H1 (cell line): ENCODE data around the gene IRF8. TPM values are rescaled to one million over a fixed set of nuclear protein-coding genes. Genes with fewer than 3 reads are reported as not detected.

ENCODE experiments used
- CTCF ChIA-PET: fragments of 300-600 bp; sonication (Branson Sonifier 250); formaldehyde crosslinking; loops from one replicate; lab custom pipeline; 2021; ENCODE audit not compliant: partially characterized antibody; lab: Charles Lee
- POLR2A ChIA-PET: fragments of 300-600 bp; sonication (Branson Sonifier 250); formaldehyde crosslinking; loops from one replicate; lab custom pipeline; 2021; ENCODE audit warnings: inconsistent platforms; ENCODE audit not compliant: partially characterized antibody; lab: Charles Lee
- DNase-seq, 2 experiments: peaks; one replicate each; pipeline versions ENCODE4 v3.0.0 to v3.0.0-alpha.2; 2010 to 2022; ENCODE audit warnings: low spot score in 2 of 2, low read depth in 1 of 2, mixed read lengths in 1 of 2
- FAIRE-seq: peaks from 2 replicates; lab custom pipeline; 2011; peaks lifted over from hg19 to GRCh38; lab: Jason Lieb, UNC
- H2AFZ ChIP-seq: 2 replicates; pipeline ENCODE4 v1.8.1; 2012; ENCODE audit warnings: low read length, inconsistent platforms
- H2AK5ac ChIP-seq: 2 replicates; pipeline ENCODE4 v1.6.1; 2013; ENCODE audit warnings: low read depth, low read length
- H2BK120ac ChIP-seq: replicated peaks from 2 replicates; pipeline ENCODE3; 2013; ENCODE audit warnings: low read depth, low read length, inconsistent platforms
- H2BK12ac ChIP-seq: 2 replicates; pipeline ENCODE4 v1.6.1; 2013; ENCODE audit warnings: low read depth, low read length
- H2BK15ac ChIP-seq: 2 replicates; pipeline ENCODE4 v1.6.1; 2013; ENCODE audit warnings: low read length
- H2BK20ac ChIP-seq: 2 replicates; pipeline ENCODE4 v1.6.1; 2013; ENCODE audit warnings: low read length
- H2BK5ac ChIP-seq: 2 replicates; pipeline ENCODE4 v1.6.1; 2013; ENCODE audit warnings: low read depth, low read length
- H3K14ac ChIP-seq: 2 replicates; pipeline ENCODE4 v1.6.1; 2013; ENCODE audit warnings: inconsistent platforms; ENCODE audit not compliant: insufficient read length
- H3K18ac ChIP-seq: 2 replicates; pipeline ENCODE4 v1.6.1; 2013; ENCODE audit warnings: low read length; ENCODE audit errors: extremely low read depth
- H3K23ac ChIP-seq: 2 replicates; pipeline ENCODE4 v1.6.1; 2013; ENCODE audit warnings: inconsistent platforms; ENCODE audit not compliant: insufficient read length
- H3K23me2 ChIP-seq: 2 replicates; pipeline ENCODE4 v1.6.1; 2013; ENCODE audit warnings: low read depth, low read length
- H3K27ac ChIP-seq: 2 replicates; pipeline ENCODE4 v1.6.1; 2011; ENCODE audit warnings: low read depth, low read length, inconsistent platforms
- H3K27me3 ChIP-seq, 4 experiments: replicated peaks in 1 of 4; 1 replicate in 1 of 4; 2 replicates in 3 of 4; pipeline versions ENCODE4 v1.6.1 to v1.8.1; 2011 to 2013; ENCODE audit warnings: low read length in 3 of 4, mild to moderate bottlenecking in 3 of 4, inconsistent platforms in 2 of 4, mixed read lengths in 2 of 4, moderate library complexity in 1 of 4; ENCODE audit not compliant: control insufficient read depth in 3 of 4, insufficient read depth in 3 of 4; ENCODE audit errors: extremely low read depth in 1 of 4
- H3K36me3 ChIP-seq, 4 experiments: 2 replicates each; pipeline versions ENCODE4 v1.6.1 to v1.8.1; 2011 to 2013; ENCODE audit warnings: mild to moderate bottlenecking in 4 of 4, low read length in 3 of 4, moderate library complexity in 2 of 4, control low read depth in 1 of 4, inconsistent platforms in 1 of 4; ENCODE audit not compliant: insufficient read depth in 4 of 4, control insufficient read depth in 2 of 4
- H3K4ac ChIP-seq: replicated peaks from 2 replicates; pipeline ENCODE3; 2013; ENCODE audit warnings: low read length, low read depth, mixed read lengths, inconsistent platforms; ENCODE audit not compliant: insufficient read length
- H3K4me1 ChIP-seq, 4 experiments: replicated peaks in 1 of 4; 1 replicate in 1 of 4; 2 replicates in 3 of 4; pipeline versions ENCODE4 v1.6.1 to v1.8.1; 2011 to 2013; ENCODE audit warnings: low read length in 3 of 4, inconsistent platforms in 2 of 4, mixed read lengths in 1 of 4; ENCODE audit not compliant: insufficient read depth in 4 of 4, control insufficient read depth in 3 of 4
- H3K4me2 ChIP-seq, 2 experiments: 2 replicates each; pipeline versions ENCODE4 v1.6.1 to v1.8.1; 2011 to 2013; ENCODE audit warnings: low read depth in 2 of 2, low read length in 2 of 2, control low read depth in 1 of 2, inconsistent platforms in 1 of 2, mild to moderate bottlenecking in 1 of 2; ENCODE audit not compliant: insufficient read depth in 1 of 2
- H3K4me3 ChIP-seq, 4 experiments: fragments of 200-600, 300-600 bp in 1 of 4; sonication (generic), shearing (Covaris generic), sonication (Bioruptor Twin) in 1 of 4; 2 replicates each; pipeline versions ENCODE4 v1.5.1 to v1.8.1; 2011 to 2016; ENCODE audit warnings: low read length in 4 of 4, low read depth in 3 of 4, control low read depth in 2 of 4, inconsistent platforms in 2 of 4, mild to moderate bottlenecking in 2 of 4, mixed read lengths in 1 of 4, moderate library complexity in 1 of 4; ENCODE audit not compliant: insufficient read depth in 2 of 4; ENCODE audit errors: extremely low read depth in 1 of 4
- H3K56ac ChIP-seq: replicated peaks from 2 replicates; pipeline ENCODE3; 2013; ENCODE audit warnings: low read depth, mild to moderate bottlenecking, mixed read lengths, low read length, inconsistent platforms; ENCODE audit not compliant: insufficient read length
- H3K79me1 ChIP-seq: 2 replicates; pipeline ENCODE4 v1.6.1; 2013; ENCODE audit warnings: low read depth, low read length, control low read depth
- H3K79me2 ChIP-seq, 2 experiments: 2 replicates each; pipeline versions ENCODE4 v1.6.1 to v1.8.1; 2012 to 2013; ENCODE audit warnings: low read length in 2 of 2, mild to moderate bottlenecking in 2 of 2, inconsistent platforms in 1 of 2; ENCODE audit not compliant: insufficient read depth in 2 of 2, control insufficient read depth in 1 of 2
- H3K9ac ChIP-seq, 4 experiments: replicated peaks in 1 of 4; 1 replicate in 1 of 4; 2 replicates in 3 of 4; pipeline versions ENCODE4 v1.6.1 to v1.8.1; 2011 to 2013; ENCODE audit warnings: low read depth in 3 of 4, low read length in 3 of 4, control low read depth in 2 of 4, mild to moderate bottlenecking in 2 of 4, moderate library complexity in 2 of 4, inconsistent platforms in 1 of 4; ENCODE audit errors: extremely low read depth in 1 of 4
- H3K9me3 ChIP-seq, 2 experiments: 2 replicates each; pipeline versions ENCODE4 v1.6.1 to v1.8.1; 2012 to 2013; ENCODE audit warnings: mild to moderate bottlenecking in 2 of 2, moderate library complexity in 2 of 2, control low read depth in 1 of 2, inconsistent platforms in 1 of 2, low read depth in 1 of 2, low read length in 1 of 2, mixed read lengths in 1 of 2; ENCODE audit not compliant: insufficient read depth in 2 of 2
- H4K20me1 ChIP-seq, 2 experiments: replicated peaks in 1 of 2; 2 replicates each; pipeline versions ENCODE3 to v1.8.1; 2011 to 2013; ENCODE audit warnings: inconsistent platforms in 2 of 2, low read length in 2 of 2, mild to moderate bottlenecking in 1 of 2; ENCODE audit not compliant: insufficient read depth in 2 of 2, control insufficient read depth in 1 of 2
- H4K5ac ChIP-seq: 2 replicates; pipeline ENCODE4 v1.6.1; 2013; ENCODE audit warnings: low read length, low read depth, mixed read lengths, inconsistent platforms; ENCODE audit not compliant: insufficient read length
- H4K8ac ChIP-seq: 2 replicates; pipeline ENCODE4 v1.8.0; 2013; ENCODE audit warnings: mild to moderate bottlenecking, moderate library complexity, low read length, inconsistent platforms; ENCODE audit not compliant: insufficient read depth; ENCODE audit errors: extremely low read depth
- H4K91ac ChIP-seq: replicated peaks from 2 replicates; pipeline ENCODE3; 2013; ENCODE audit warnings: low read length, mixed read lengths, inconsistent platforms; ENCODE audit not compliant: insufficient read length
- ASH2L ChIP-seq: fragments of 200-600, 300-600 bp; sonication (generic); IDR thresholded peaks from one replicate; pipeline ENCODE4 v1.7.1; 2017; ENCODE audit warnings: low read length
- ATF3 ChIP-seq: IDR thresholded peaks from 2 replicates; pipeline ENCODE4 v1.6.1; 2011; ENCODE audit warnings: low read depth, mild to moderate bottlenecking, low read length; ENCODE audit not compliant: insufficient read depth
- CTCF ChIP-seq, 3 experiments: IDR thresholded peaks; 1 replicate in 2 of 3; 2 replicates in 1 of 3; pipeline versions ENCODE4 v1.5.1 to v1.6.1; 2011; ENCODE audit warnings: low read length in 3 of 3, mild to moderate bottlenecking in 3 of 3, inconsistent platforms in 2 of 3, low read depth in 1 of 3, moderate library complexity in 1 of 3; ENCODE audit not compliant: insufficient read depth in 1 of 3; ENCODE audit errors: control extremely low read depth in 1 of 3
- KDM4A ChIP-seq: IDR thresholded peaks from one replicate; pipeline ENCODE4 v1.7.1; 2012; ENCODE audit warnings: low read depth, mild to moderate bottlenecking, moderate library complexity, low read length, inconsistent platforms; ENCODE audit not compliant: severe bottlenecking
- TAF7 ChIP-seq: optimal IDR thresholded peaks from 2 replicates; pipeline ENCODE3; 2011; ENCODE audit warnings: low read depth, mild to moderate bottlenecking, inconsistent platforms, low read length, moderate library complexity, borderline replicate concordance
- WGBS, 2 experiments: shearing (Covaris generic) in 1 of 2; methylation state at CpG; one replicate each; pipeline versions ENCODE4 v1.1.6 to v1.1.7; 2013 to 2015; ENCODE audit warnings: low lambda C conversion rate in 2 of 2, mixed read lengths in 2 of 2, inconsistent platforms in 1 of 2, low coverage in 1 of 2, missing lambda C conversion rate in 1 of 2; ENCODE audit not compliant: insufficient replicate concordance in 2 of 2, insufficient coverage in 1 of 2, insufficient read length in 1 of 2; ENCODE audit errors: extremely low coverage in 1 of 2, missing lambda C conversion rate in 1 of 2; 5-methylcytosine and 5-hydroxymethylcytosine counted together
- polyA plus RNA-seq, 7 experiments: library from polyadenylated mRNA; depleted of rRNA in 3 of 7; stranded (reverse) in 5 of 7; unstranded in 2 of 7; fragments of >200 nt in 5 of 7; fragments of 200-250 nt in 2 of 7; gene quantifications; 1 replicate in 5 of 7; 2 replicates in 1 of 7; 4 replicates in 1 of 7; pipeline versions ENCODE4 v1.2.1 to v1.2.3, GENCODE V29; 2011 to 2013; ENCODE audit warnings: missing spikeins in 2 of 7, mixed read lengths in 2 of 7
- total RNA-seq: library from RNA; stranded (reverse); fragmentation: NEBNext Ultra II Directional; extraction: Animal tissue kit (Norgen Biotek cat#: 25700); gene quantifications from 2 replicates; pipeline ENCODE4 v1.2.1, GENCODE V29; 2021

The IRF8 gene
- total and polyA plus RNA-seq, 2 of the 8 experiments (the other 6 are each of a cell fraction or from before 2014, with no cell fraction given): 0.35 to 2.0 TPM

GRCh38 chr16:85859818-85860125 lies 39.2 kb upstream of the IRF8 start:
- Histone ChIP-seq H3K4me2 (no peak overlapping the region), H2BK20ac (no peak overlapping the region), H3K18ac (no peak overlapping the region), H3K56ac (no peak overlapping the region), H3K14ac (no peak overlapping the region), H3K27ac (no peak overlapping the region), H4K91ac (no peak overlapping the region), H2BK12ac (no peak overlapping the region), H3K79me1 (no peaks in the 10 kb centered on the region), H3K27me3 (no peaks in the 10 kb centered on the region), H2AFZ (no peak overlapping the region), H3K23ac (no peak overlapping the region), H4K20me1 (no peaks in the 10 kb centered on the region), H3K9ac (no peak overlapping the region), H3K4me3 (no peak overlapping the region), H4K8ac (no peak overlapping the region), H3K4me1 (no peaks in the 10 kb centered on the region), H4K5ac (no peak overlapping the region), H2AK5ac (no peak overlapping the region), H3K36me3 (no peaks in the 10 kb centered on the region), H2BK120ac (no peak overlapping the region), H3K4ac (no peak overlapping the region), H3K23me2 (no peaks in the 10 kb centered on the region), H2BK15ac (0 out of 2 replicates have a peak overlapping the region, but pooled peaks have one; percentile 95), H3K79me2 (no peaks in the 10 kb centered on the region), H2BK5ac (no peak overlapping the region), H3K9me3 (no peaks in the 10 kb centered on the region)
- FAIRE-seq: no peak
- ChIA-PET POLR2A (no interaction called here), CTCF (interaction anchor here (0.6 to 1.4 kb wide), 11 partner anchors 10 to 158 kb away, joined by 3 to 5 read pairs (median 3); no protein-coding TSS in a partner anchor)
- DNase-seq: no peak
- WGBS, 2 experiments: 69% methylated on average over 7 of the region's 7 CpGs; no CpG with 5 or more reads in 1 of the 2 experiments
- no peak for TF ChIP-seq TAF7
- TF ChIP-seq ASH2L: no peak
- TF ChIP-seq KDM4A: no peak
- peak in 2 of 3 experiments; percentile 18 to 27; a peak in 2 of 4 replicates for TF ChIP-seq CTCF (IDR thresholded peaks at IDR 0.05; ENCODE audit: control extremely low read depth in 1 of 3, insufficient read depth in 1 of 3, low read depth in 1 of 3, low read length in 3 of 3)
- TF ChIP-seq ATF3: no peak
